ENCODE data around the gene PTPN6.

PTPN6 gene

DNA sequence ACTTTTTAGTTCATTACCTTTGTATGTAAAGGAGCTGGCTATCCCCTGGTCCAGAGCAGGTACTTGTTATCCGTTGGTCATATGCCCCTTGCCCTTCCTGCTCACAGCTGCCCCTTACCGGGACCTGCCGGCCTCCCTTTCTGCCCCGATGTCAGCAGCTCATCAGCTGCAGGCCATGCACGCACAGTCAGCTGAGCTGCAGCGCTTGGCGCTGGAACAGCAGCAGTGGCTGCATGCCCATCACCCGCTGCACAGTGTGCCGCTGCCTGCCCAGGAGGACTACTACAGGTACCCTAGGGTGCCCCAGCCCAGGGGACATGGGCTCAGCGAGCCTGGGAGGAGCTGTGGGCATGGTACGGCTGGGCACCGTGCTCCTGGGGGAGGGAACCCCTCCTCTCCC, 9.9 kb upstream of the PTPN6 start:
- TF ChIP-seq, protein P1, sequence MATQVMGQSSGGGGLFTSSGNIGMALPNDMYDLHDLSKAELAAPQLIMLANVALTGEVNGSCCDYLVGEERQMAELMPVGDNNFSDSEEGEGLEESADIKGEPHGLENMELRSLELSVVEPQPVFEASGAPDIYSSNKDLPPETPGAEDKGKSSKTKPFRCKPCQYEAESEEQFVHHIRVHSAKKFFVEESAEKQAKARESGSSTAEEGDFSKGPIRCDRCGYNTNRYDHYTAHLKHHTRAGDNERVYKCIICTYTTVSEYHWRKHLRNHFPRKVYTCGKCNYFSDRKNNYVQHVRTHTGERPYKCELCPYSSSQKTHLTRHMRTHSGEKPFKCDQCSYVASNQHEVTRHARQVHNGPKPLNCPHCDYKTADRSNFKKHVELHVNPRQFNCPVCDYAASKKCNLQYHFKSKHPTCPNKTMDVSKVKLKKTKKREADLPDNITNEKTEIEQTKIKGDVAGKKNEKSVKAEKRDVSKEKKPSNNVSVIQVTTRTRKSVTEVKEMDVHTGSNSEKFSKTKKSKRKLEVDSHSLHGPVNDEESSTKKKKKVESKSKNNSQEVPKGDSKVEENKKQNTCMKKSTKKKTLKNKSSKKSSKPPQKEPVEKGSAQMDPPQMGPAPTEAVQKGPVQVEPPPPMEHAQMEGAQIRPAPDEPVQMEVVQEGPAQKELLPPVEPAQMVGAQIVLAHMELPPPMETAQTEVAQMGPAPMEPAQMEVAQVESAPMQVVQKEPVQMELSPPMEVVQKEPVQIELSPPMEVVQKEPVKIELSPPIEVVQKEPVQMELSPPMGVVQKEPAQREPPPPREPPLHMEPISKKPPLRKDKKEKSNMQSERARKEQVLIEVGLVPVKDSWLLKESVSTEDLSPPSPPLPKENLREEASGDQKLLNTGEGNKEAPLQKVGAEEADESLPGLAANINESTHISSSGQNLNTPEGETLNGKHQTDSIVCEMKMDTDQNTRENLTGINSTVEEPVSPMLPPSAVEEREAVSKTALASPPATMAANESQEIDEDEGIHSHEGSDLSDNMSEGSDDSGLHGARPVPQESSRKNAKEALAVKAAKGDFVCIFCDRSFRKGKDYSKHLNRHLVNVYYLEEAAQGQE (IDR thresholded peaks at IDR 0.05; ENCODE audit: insufficient replicate concordance, low read depth) = no peak
- TF ChIP-seq GABPA (IDR thresholded peaks at IDR 0.05; ENCODE audit: low read depth) (no peak), POLR2AphosphoS5 (IDR thresholded peaks at IDR 0.05; ENCODE audit: low read depth) (no peak), SPI1 (IDR thresholded peaks at IDR 0.05; ENCODE audit: borderline replicate concordance, low read depth) (no peak)
- TF ChIP-seq, protein P2, sequence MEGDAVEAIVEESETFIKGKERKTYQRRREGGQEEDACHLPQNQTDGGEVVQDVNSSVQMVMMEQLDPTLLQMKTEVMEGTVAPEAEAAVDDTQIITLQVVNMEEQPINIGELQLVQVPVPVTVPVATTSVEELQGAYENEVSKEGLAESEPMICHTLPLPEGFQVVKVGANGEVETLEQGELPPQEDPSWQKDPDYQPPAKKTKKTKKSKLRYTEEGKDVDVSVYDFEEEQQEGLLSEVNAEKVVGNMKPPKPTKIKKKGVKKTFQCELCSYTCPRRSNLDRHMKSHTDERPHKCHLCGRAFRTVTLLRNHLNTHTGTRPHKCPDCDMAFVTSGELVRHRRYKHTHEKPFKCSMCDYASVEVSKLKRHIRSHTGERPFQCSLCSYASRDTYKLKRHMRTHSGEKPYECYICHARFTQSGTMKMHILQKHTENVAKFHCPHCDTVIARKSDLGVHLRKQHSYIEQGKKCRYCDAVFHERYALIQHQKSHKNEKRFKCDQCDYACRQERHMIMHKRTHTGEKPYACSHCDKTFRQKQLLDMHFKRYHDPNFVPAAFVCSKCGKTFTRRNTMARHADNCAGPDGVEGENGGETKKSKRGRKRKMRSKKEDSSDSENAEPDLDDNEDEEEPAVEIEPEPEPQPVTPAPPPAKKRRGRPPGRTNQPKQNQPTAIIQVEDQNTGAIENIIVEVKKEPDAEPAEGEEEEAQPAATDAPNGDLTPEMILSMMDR (IDR thresholded peaks at IDR 0.05; ENCODE audit: insufficient read depth, low read length) = no peak
- H3K27ac ChIP-seq (replicated peaks) = no peak overlapping the region

DNA sequence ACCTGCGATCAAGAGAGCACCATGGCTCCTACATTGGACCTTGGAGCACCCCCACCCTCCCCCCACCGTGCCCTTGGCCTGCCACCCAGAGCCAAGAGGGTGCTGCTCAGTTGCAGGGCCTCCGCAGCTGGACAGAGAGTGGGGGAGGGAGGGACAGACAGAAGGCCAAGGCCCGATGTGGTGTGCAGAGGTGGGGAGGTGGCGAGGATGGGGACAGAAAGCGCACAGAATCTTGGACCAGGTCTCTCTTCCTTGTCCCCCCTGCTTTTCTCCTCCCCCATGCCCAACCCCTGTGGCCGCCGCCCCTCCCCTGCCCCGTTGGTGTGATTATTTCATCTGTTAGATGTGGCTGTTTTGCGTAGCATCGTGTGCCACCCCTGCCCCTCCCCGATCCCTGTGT, 9.4 kb upstream of the PTPN6 start:
- no peak for DNase-seq (ENCODE audit: low read depth in 1 of 2, low spot score in 1 of 2)
- H3K27ac ChIP-seq (replicated peaks) = no peak overlapping the region
- TF ChIP-seq, protein P2 (IDR thresholded peaks at IDR 0.05; ENCODE audit: insufficient read depth, low read length) = no peak
- TF ChIP-seq SPI1 (IDR thresholded peaks at IDR 0.05; ENCODE audit: borderline replicate concordance, low read depth) (no peak), GABPA (IDR thresholded peaks at IDR 0.05; ENCODE audit: low read depth) (no peak), POLR2AphosphoS5 (IDR thresholded peaks at IDR 0.05; ENCODE audit: low read depth) (no peak)
- TF ChIP-seq, protein P1 (IDR thresholded peaks at IDR 0.05; ENCODE audit: insufficient replicate concordance, low read depth) = no peak

More for the DNA sequence above, 9.9 kb upstream of the PTPN6 start:
- no peak for DNase-seq (ENCODE audit: low read depth in 1 of 2, low spot score in 1 of 2)
- no peak overlapping the region for H3K4me3 ChIP-seq (replicated peaks; ENCODE audit: insufficient read depth, low read length)
- H3K27me3 ChIP-seq (ENCODE audit: insufficient read depth, poor library complexity, severe bottlenecking) = no peaks in the 10 kb centered on the region

DNA sequence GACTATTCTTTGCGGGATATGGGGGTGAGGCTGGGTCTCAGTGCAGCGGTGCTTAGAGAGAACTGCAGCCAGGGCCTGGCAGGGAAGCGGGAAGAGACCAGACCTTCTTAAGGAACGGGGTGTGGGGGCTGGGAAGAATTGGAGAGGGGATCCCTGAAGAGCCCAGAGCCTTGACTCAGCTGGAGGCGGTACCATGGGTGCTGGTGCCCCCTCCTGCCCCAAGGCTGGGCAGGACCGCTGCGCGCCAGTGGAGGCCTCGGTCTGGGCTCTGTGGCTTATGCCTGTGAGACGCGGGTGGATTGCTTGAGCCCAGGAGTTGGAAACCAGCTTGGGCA, 8.9 kb upstream of the PTPN6 start:
- H3K27me3 ChIP-seq (ENCODE audit: insufficient read depth, poor library complexity, severe bottlenecking) = no peaks in the 10 kb centered on the region
- no peak for DNase-seq (ENCODE audit: low read depth in 1 of 2, low spot score in 1 of 2)
- H3K27ac ChIP-seq (replicated peaks) = no peak overlapping the region
- TF ChIP-seq GABPA (IDR thresholded peaks at IDR 0.05; ENCODE audit: low read depth) (no peak), SPI1 (IDR thresholded peaks at IDR 0.05; ENCODE audit: borderline replicate concordance, low read depth) (no peak)
- H3K4me3 ChIP-seq (replicated peaks; ENCODE audit: insufficient read depth, low read length) = no peak overlapping the region

More for the DNA sequence above, 9.4 kb upstream of the PTPN6 start:
- Histone ChIP-seq H3K27me3 (ENCODE audit: insufficient read depth, poor library complexity, severe bottlenecking) (no peaks in the 10 kb centered on the region), H3K4me3 (replicated peaks; ENCODE audit: insufficient read depth, low read length) (no peak overlapping the region)

DNA sequence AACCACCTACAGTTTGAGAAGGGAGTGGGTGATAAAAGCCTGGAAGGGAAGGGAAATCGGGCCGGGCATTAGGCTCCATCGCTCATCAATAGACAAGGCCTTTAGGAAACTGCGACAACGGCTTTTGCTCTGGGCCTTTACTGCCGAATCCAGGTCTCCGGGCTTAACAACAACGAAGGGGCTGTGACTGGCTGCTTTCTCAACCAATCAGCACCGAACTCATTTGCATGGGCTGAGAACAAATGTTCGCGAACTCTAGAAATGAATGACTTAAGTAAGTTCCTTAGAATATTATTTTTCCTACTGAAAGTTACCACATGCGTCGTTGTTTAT, 7.8 kb upstream of the PTPN6 start:
- Histone ChIP-seq H3K27me3 (ENCODE audit: insufficient read depth, poor library complexity, severe bottlenecking) (no peaks in the 10 kb centered on the region), H3K27ac (replicated peaks) (peak overlapping the region; percentile 98), H3K4me3 (replicated peaks; ENCODE audit: insufficient read depth, low read length) (no peak overlapping the region)
- TF ChIP-seq SPI1 (IDR thresholded peaks at IDR 0.05; ENCODE audit: borderline replicate concordance, low read depth) = no peak
- DNase-seq (ENCODE audit: low read depth in 1 of 2, low spot score in 1 of 2) = peak; percentile 51 to 85

DNA sequence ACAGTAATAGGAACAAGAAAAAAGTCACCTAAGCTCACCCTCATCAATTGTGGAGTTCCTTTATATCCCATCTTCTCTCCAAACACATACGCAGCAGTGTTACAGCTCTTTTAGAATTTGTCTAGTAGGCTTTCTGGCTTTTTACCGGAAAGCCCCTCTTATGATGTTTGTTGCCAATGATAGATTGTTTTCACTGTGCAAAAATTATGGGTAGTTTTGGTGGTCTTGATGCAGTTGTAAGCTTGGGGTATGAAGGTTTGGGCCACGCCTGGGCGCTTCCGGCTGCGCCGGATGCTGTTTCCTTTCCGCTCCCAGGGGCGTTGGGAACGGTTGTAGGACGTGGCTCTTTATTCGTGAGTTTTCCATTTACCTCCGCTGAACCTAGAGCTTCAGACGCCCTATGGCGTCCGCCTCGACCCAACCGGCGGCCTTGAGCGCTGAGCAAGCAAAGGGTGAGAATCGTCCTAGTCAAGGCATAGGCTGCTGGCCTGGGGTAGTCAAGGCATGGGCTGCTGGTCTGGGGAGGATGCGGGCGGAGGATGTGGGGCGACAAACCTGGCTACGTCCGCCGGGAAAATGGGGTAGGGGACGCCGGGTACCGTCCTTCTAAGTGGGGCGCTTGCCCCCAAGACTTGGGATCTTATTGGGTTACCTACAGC, 7.3 kb upstream of the PTPN6 start, which contains the start of the genes C12orf57 and RNU7-1:
TSS of gene C12orf57 (plus strand) at position 301 of the 659 bp plus-strand sequence. CDS start at position 401, 100 bp downstream.
TSS of gene RNU7-1 (plus strand) at position 95 of the 659 bp plus-strand sequence.
- peak; percentile 84 to 88 for DNase-seq (ENCODE audit: low read depth in 1 of 2, low spot score in 1 of 2)
- Histone ChIP-seq H3K27me3 (ENCODE audit: insufficient read depth, poor library complexity, severe bottlenecking) (no peaks in the 10 kb centered on the region), H3K4me3 (replicated peaks; ENCODE audit: insufficient read depth, low read length) (peak within 1 kb of the TSS; percentile 54), H3K27ac (replicated peaks) (peak within 1 kb of the TSS; percentile 98)
- TF ChIP-seq, protein P1 (IDR thresholded peaks at IDR 0.05; ENCODE audit: insufficient replicate concordance, low read depth) = no peak
- TF ChIP-seq POLR2AphosphoS5 (IDR thresholded peaks at IDR 0.05; ENCODE audit: low read depth) (peak; percentile 99), SPI1 (IDR thresholded peaks at IDR 0.05; ENCODE audit: borderline replicate concordance, low read depth) (no peak), GABPA (IDR thresholded peaks at IDR 0.05; ENCODE audit: low read depth) (peak; percentile 68)
- TF ChIP-seq, protein P2 (IDR thresholded peaks at IDR 0.05; ENCODE audit: insufficient read depth, low read length) = no peak
